H9 (cell line): Measurements from ENCODE around the gene MSANTD1. TPM values are rescaled to one million over a fixed set of nuclear protein-coding genes. Genes with fewer than 3 reads are reported as not detected.

Experiments used
- DNase-seq: peaks from one replicate; pipeline ENCODE4 v3.0.0-alpha.2; 2017
- H2AFZ ChIP-seq: one replicate; pipeline ENCODE4 v1.6.1; 2013; ENCODE audit warnings: mild to moderate bottlenecking, low read length, control low read depth, moderate library complexity
- H2AK5ac ChIP-seq: 2 replicates; pipeline ENCODE4 v1.6.1; 2013; ENCODE audit warnings: low read length, control low read depth, mixed read lengths; ENCODE audit not compliant: insufficient read length
- H2BK120ac ChIP-seq: one replicate; pipeline ENCODE4 v1.6.1; 2013; ENCODE audit warnings: low read depth, mild to moderate bottlenecking, low read length, control low read depth, inconsistent platforms; ENCODE audit not compliant: poor library complexity, severe bottlenecking
- H2BK12ac ChIP-seq: 2 replicates; pipeline ENCODE4 v1.6.1; 2013; ENCODE audit warnings: low read length, control low read depth, mixed read lengths, low read depth; ENCODE audit not compliant: insufficient read length
- H2BK15ac ChIP-seq: 2 replicates; pipeline ENCODE4 v1.6.1; 2013; ENCODE audit warnings: low read depth, low read length, control low read depth
- H2BK20ac ChIP-seq: one replicate; pipeline ENCODE4 v1.6.1; 2013; ENCODE audit warnings: low read depth, mild to moderate bottlenecking, low read length, control low read depth, inconsistent platforms; ENCODE audit not compliant: poor library complexity, severe bottlenecking
- H2BK5ac ChIP-seq: 2 replicates; pipeline ENCODE4 v1.6.1; 2013; ENCODE audit warnings: low read length, control low read depth, mixed read lengths; ENCODE audit not compliant: insufficient read length
- H3K14ac ChIP-seq: 2 replicates; pipeline ENCODE4 v1.6.1; 2013; ENCODE audit warnings: low read length, control low read depth; ENCODE audit not compliant: insufficient read depth
- H3K18ac ChIP-seq: 2 replicates; pipeline ENCODE4 v1.6.1; 2013; ENCODE audit warnings: low read depth, mild to moderate bottlenecking, mixed read lengths, low read length, control low read depth; ENCODE audit not compliant: insufficient read length
- H3K23ac ChIP-seq: 2 replicates; pipeline ENCODE4 v1.6.1; 2013; ENCODE audit warnings: low read length, control low read depth, mixed read lengths, low read depth; ENCODE audit not compliant: insufficient read length
- H3K23me2 ChIP-seq: 2 replicates; pipeline ENCODE4 v1.6.1; 2013; ENCODE audit warnings: low read depth, mild to moderate bottlenecking, mixed read lengths, low read length, control low read depth; ENCODE audit not compliant: insufficient read length, poor library complexity, severe bottlenecking
- H3K27ac ChIP-seq: 2 replicates; pipeline ENCODE4 v1.5.1; 2013; ENCODE audit warnings: low read length, control low read depth, mixed read lengths, low read depth; ENCODE audit not compliant: insufficient read length
- H3K27me3 ChIP-seq: 2 replicates; pipeline ENCODE4 v1.6.1; 2013; ENCODE audit warnings: low read length, control low read depth, inconsistent platforms; ENCODE audit not compliant: insufficient read depth
- H3K4ac ChIP-seq: 2 replicates; pipeline ENCODE4 v1.6.1; 2013; ENCODE audit warnings: low read depth, mild to moderate bottlenecking, control low read depth, inconsistent platforms, low read length, moderate library complexity
- H3K4me1 ChIP-seq: 2 replicates; pipeline ENCODE4 v1.6.1; 2013; ENCODE audit warnings: low read length, control low read depth, inconsistent platforms; ENCODE audit not compliant: insufficient read depth
- H3K4me2 ChIP-seq: 2 replicates; pipeline ENCODE4 v1.6.1; 2013; ENCODE audit warnings: low read length, control low read depth, mixed read lengths; ENCODE audit not compliant: insufficient read length, insufficient read depth
- H3K56ac ChIP-seq: 2 replicates; pipeline ENCODE4 v1.6.1; 2013; ENCODE audit warnings: low read depth, mild to moderate bottlenecking, mixed read lengths, low read length, control low read depth; ENCODE audit not compliant: insufficient read length
- H3K79me1 ChIP-seq: 2 replicates; pipeline ENCODE4 v1.6.1; 2013; ENCODE audit warnings: low read depth, mild to moderate bottlenecking, moderate library complexity, low read length, control low read depth, inconsistent platforms; ENCODE audit not compliant: insufficient read depth, poor library complexity, severe bottlenecking
- H3K79me2 ChIP-seq: 2 replicates; pipeline ENCODE4 v1.6.1; 2013; ENCODE audit warnings: low read length, control low read depth, inconsistent platforms; ENCODE audit not compliant: insufficient read depth
- H3K9ac ChIP-seq: 2 replicates; pipeline ENCODE4 v1.6.1; 2013; ENCODE audit warnings: low read length, control low read depth, mixed read lengths; ENCODE audit not compliant: insufficient read length; ENCODE audit errors: extremely low read depth
- H3K9me3 ChIP-seq: one replicate; pipeline ENCODE4 v1.6.1; 2013; ENCODE audit warnings: low read depth, low read length, inconsistent platforms; ENCODE audit not compliant: control insufficient read depth
- H3T11ph ChIP-seq: one replicate; pipeline ENCODE4 v1.6.1; 2013; ENCODE audit warnings: mild to moderate bottlenecking, low read length, control low read depth, inconsistent platforms
- H4K20me1 ChIP-seq: one replicate; pipeline ENCODE4 v1.6.1; 2013; ENCODE audit not compliant: control insufficient read depth, insufficient read length, insufficient read depth
- H4K5ac ChIP-seq: 2 replicates; pipeline ENCODE4 v1.6.1; 2013; ENCODE audit warnings: low read depth, mild to moderate bottlenecking, mixed read lengths, low read length, control low read depth; ENCODE audit not compliant: insufficient read length
- H4K8ac ChIP-seq: replicated peaks from 2 replicates; pipeline ENCODE4 v1.6.1; 2013; ENCODE audit warnings: low read length, control low read depth, mixed read lengths, low read depth; ENCODE audit not compliant: insufficient read length
- H4K91ac ChIP-seq: 2 replicates; pipeline ENCODE4 v1.6.1; 2013; ENCODE audit warnings: low read depth, mild to moderate bottlenecking, moderate library complexity, mixed read lengths, low read length, control low read depth; ENCODE audit not compliant: insufficient read length
- H3K27ac Mint-ChIP-seq, 3 experiments: 2 replicates in 2 of 3; 3 replicates in 1 of 3; pipeline ENCODE4 v1.8.0; 2020 to 2021; ENCODE audit warnings: mixed read lengths in 3 of 3, mild to moderate bottlenecking in 1 of 3, moderate library complexity in 1 of 3
- H3K27me3 Mint-ChIP-seq: 2 replicates; pipeline ENCODE4 v1.8.0; 2021; ENCODE audit warnings: low read depth, mild to moderate bottlenecking, moderate library complexity, mixed read lengths
- H3K36me3 Mint-ChIP-seq, 3 experiments: 2 replicates in 2 of 3; 3 replicates in 1 of 3; pipeline ENCODE4 v1.8.0; 2020 to 2021; ENCODE audit warnings: low read depth in 3 of 3, mixed read lengths in 3 of 3; ENCODE audit not compliant: insufficient read depth in 1 of 3
- H3K4me1 Mint-ChIP-seq, 2 experiments: 2 replicates each; pipeline ENCODE4 v1.8.0; 2020; ENCODE audit warnings: mixed read lengths in 2 of 2
- H3K4me3 Mint-ChIP-seq, 2 experiments: 2 replicates in 1 of 2; 3 replicates in 1 of 2; pipeline ENCODE4 v1.8.0; 2020 to 2021; ENCODE audit warnings: mild to moderate bottlenecking in 2 of 2, mixed read lengths in 2 of 2, moderate library complexity in 1 of 2
- H3K9me3 Mint-ChIP-seq, 2 experiments: 2 replicates in 1 of 2; 3 replicates in 1 of 2; pipeline ENCODE4 v1.8.0; 2020; ENCODE audit warnings: mild to moderate bottlenecking in 2 of 2, mixed read lengths in 2 of 2, moderate library complexity in 1 of 2
- WGBS: extraction: QIAGEN DNeasy Blood & Tissue Kit; methylation state at CpG from one replicate; pipeline ENCODE4 v1.1.7; 2013; ENCODE audit warnings: missing lambda C conversion rate, low lambda C conversion rate, mixed read lengths; ENCODE audit not compliant: insufficient read length; ENCODE audit errors: extremely low coverage; 5-methylcytosine and 5-hydroxymethylcytosine counted together
- total RNA-seq: library from RNA; stranded (reverse); gene quantifications from 2 replicates; pipeline ENCODE4 v1.2.1, GENCODE V29; 2021
- TF ChIP-seq, protein P1 (sequence below): fragments of 200-600 bp; sonication (generic); conservative IDR thresholded peaks from 3 replicates; pipeline ENCODE4 v1.8.0; 2021; ENCODE audit warnings: antibody characterized with exemption, mild to moderate bottlenecking

MSANTD1 gene
- total RNA-seq, 1 experiment from 2014 or later: 0.83 TPM

GRCh38 chr4:3237266-3237665, 11.7 kb upstream of the MSANTD1 start:
- whole genome bisulfite sequencing: no CpG with 5 or more reads among the region's 19 CpGs
- H3K9me3 ChIP-seq: no peaks in the 10 kb centered on the region
- no peak overlapping the region for H2AFZ ChIP-seq
- H3K4ac ChIP-seq: no peak overlapping the region
- no peaks in the 10 kb centered on the region for H3K79me1 ChIP-seq
- Mint-ChIP-seq H3K4me3 (peak overlapping the region in 1 of 2 experiments; percentile 22; a peak in 2 of 5 replicates), H3K9me3 (no peaks in the 10 kb centered on the region; a peak in 1 of 5 replicates), H3K4me1 (peaks cover 15 to 47% of the 10 kb centered on the region in 2 experiments), H3K27me3 (peaks cover 63% of the 10 kb centered on the region), H3K36me3 (peaks cover 44 to 73% (median 68%) of the 10 kb centered on the region in 3 experiments), H3K27ac (peak overlapping the region in 1 of 3 experiments; percentile 83; a peak in 4 of 7 replicates)
- H4K91ac ChIP-seq: no peak overlapping the region
- H2BK12ac ChIP-seq: no peak overlapping the region
- no peak for DNase-seq
- no peak overlapping the region for H3K23ac ChIP-seq
- no peak overlapping the region for H2BK20ac ChIP-seq
- H3K14ac ChIP-seq: no peak overlapping the region; the same call in 1 of the 2 replicates
- peaks cover 3% of the 10 kb centered on the region; the same call in 1 of the 2 replicates for H3K4me1 ChIP-seq
- H3K79me2 ChIP-seq: no peaks in the 10 kb centered on the region
- no peak overlapping the region for H2AK5ac ChIP-seq
- H4K8ac ChIP-seq: no peak overlapping the region
- H3K23me2 ChIP-seq: no peaks in the 10 kb centered on the region
- no peak overlapping the region for H4K5ac ChIP-seq
- TF ChIP-seq, protein P1, sequence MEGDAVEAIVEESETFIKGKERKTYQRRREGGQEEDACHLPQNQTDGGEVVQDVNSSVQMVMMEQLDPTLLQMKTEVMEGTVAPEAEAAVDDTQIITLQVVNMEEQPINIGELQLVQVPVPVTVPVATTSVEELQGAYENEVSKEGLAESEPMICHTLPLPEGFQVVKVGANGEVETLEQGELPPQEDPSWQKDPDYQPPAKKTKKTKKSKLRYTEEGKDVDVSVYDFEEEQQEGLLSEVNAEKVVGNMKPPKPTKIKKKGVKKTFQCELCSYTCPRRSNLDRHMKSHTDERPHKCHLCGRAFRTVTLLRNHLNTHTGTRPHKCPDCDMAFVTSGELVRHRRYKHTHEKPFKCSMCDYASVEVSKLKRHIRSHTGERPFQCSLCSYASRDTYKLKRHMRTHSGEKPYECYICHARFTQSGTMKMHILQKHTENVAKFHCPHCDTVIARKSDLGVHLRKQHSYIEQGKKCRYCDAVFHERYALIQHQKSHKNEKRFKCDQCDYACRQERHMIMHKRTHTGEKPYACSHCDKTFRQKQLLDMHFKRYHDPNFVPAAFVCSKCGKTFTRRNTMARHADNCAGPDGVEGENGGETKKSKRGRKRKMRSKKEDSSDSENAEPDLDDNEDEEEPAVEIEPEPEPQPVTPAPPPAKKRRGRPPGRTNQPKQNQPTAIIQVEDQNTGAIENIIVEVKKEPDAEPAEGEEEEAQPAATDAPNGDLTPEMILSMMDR: no peak
- no peak overlapping the region for H2BK120ac ChIP-seq
- H3K56ac ChIP-seq: no peak overlapping the region
- H3K4me2 ChIP-seq: no peak overlapping the region
- no peak overlapping the region for H2BK15ac ChIP-seq
- H2BK5ac ChIP-seq: no peak overlapping the region
- H3T11ph ChIP-seq: no peak overlapping the region
- H4K20me1 ChIP-seq: no peaks in the 10 kb centered on the region
- no peak overlapping the region for H3K9ac ChIP-seq
- H3K27me3 ChIP-seq: no peaks in the 10 kb centered on the region; the same call in 1 of the 2 replicates
- H3K18ac ChIP-seq: no peak overlapping the region
- H3K27ac ChIP-seq: no peak overlapping the region
